Measurements from ENCODE around the gene FARP2. TPM values are rescaled to one million over a fixed set of nuclear protein-coding genes. Genes with fewer than 3 reads are reported as not detected.

The FARP2 gene
- total RNA-seq, 6 experiments from 2014 or later, result 38.3 to 46.4 (median 41.9) TPM

GRCh38 chr2:241498115-241499070 is 142.3 kb downstream of the FARP2 start:
- Mint-ChIP-seq H3K4me3 (no peak overlapping the region), H3K9me3 (no peaks in the 10 kb centered on the region), H3K27me3 (ENCODE audit: insufficient read depth) (no peaks in the 10 kb centered on the region; the same call in none of the 2 replicates), H3K27ac (no peak overlapping the region), H3K4me1 (ENCODE audit: low read depth) (no peaks in the 10 kb centered on the region), H3K36me3 (ENCODE audit: low read depth) (peaks cover 11% of the 10 kb centered on the region; the same call in 1 of the 2 replicates)
- TF ChIP-seq CTCF (IDR thresholded peaks at IDR 0.05), result no peak
- DNase-seq, result no peak

GRCh38 chr2:241499146-241499965 is 143.3 kb downstream of the FARP2 start:
- no peak for TF ChIP-seq CTCF (IDR thresholded peaks at IDR 0.05)
- Mint-ChIP-seq H3K9me3 (no peaks in the 10 kb centered on the region), H3K36me3 (ENCODE audit: low read depth) (peaks cover 9% of the 10 kb centered on the region; the same call in 1 of the 2 replicates), H3K27ac (no peak overlapping the region), H3K4me3 (no peak overlapping the region), H3K4me1 (ENCODE audit: low read depth) (no peaks in the 10 kb centered on the region), H3K27me3 (ENCODE audit: insufficient read depth) (no peaks in the 10 kb centered on the region; the same call in none of the 2 replicates)
- no peak for DNase-seq

- Mint-ChIP-seq H3K4me3 (no peak overlapping the region), H3K36me3 (ENCODE audit: low read depth) (peaks cover 8% of the 10 kb centered on the region; the same call in 1 of the 2 replicates), H3K4me1 (ENCODE audit: low read depth) (no peaks in the 10 kb centered on the region), H3K9me3 (no peaks in the 10 kb centered on the region), H3K27me3 (ENCODE audit: insufficient read depth) (no peaks in the 10 kb centered on the region; the same call in none of the 2 replicates), H3K27ac (no peak overlapping the region)
- TF ChIP-seq CTCF (IDR thresholded peaks at IDR 0.05), result no peak
- no peak for DNase-seq
Measured at GRCh38 chr2:241500016-241500415, 143.9 kb downstream of the FARP2 start.

- Mint-ChIP-seq H3K9me3 (no peaks in the 10 kb centered on the region), H3K4me1 (ENCODE audit: low read depth) (peaks cover 5% of the 10 kb centered on the region; the same call in 1 of the 2 replicates), H3K4me3 (no peak overlapping the region), H3K27me3 (ENCODE audit: insufficient read depth) (no peaks in the 10 kb centered on the region; the same call in none of the 2 replicates), H3K36me3 (ENCODE audit: low read depth) (peaks cover 10% of the 10 kb centered on the region; the same call in 1 of the 2 replicates), H3K27ac (no peak overlapping the region)
- TF ChIP-seq CTCF (IDR thresholded peaks at IDR 0.05), result no peak
- DNase-seq, result no peak
Measured at GRCh38 chr2:241500431-241500975, 144.4 kb downstream of the FARP2 start.

GRCh38 chr2:241501099-241501541 is 145.0 kb downstream of the FARP2 start:
- DNase-seq, result no peak
- Mint-ChIP-seq H3K4me3 (no peak overlapping the region), H3K4me1 (ENCODE audit: low read depth) (peaks cover 8% of the 10 kb centered on the region), H3K27ac (no peak overlapping the region), H3K9me3 (no peaks in the 10 kb centered on the region), H3K27me3 (ENCODE audit: insufficient read depth) (no peaks in the 10 kb centered on the region; the same call in none of the 2 replicates), H3K36me3 (ENCODE audit: low read depth) (peaks cover 10% of the 10 kb centered on the region; the same call in 1 of the 2 replicates)
- no peak for TF ChIP-seq CTCF (IDR thresholded peaks at IDR 0.05)

Measured in HFFc6 (cell line).